Hepatocyte (in vitro differentiated cells): ENCODE results near the gene TK2. TPM values are rescaled to one million over a fixed set of nuclear protein-coding genes. Genes with fewer than 3 reads are reported as not detected.

Source experiments
- DNase-seq: peaks from one replicate; pipeline ENCODE4 v3.0.0-alpha.2; 2016; ENCODE audit warnings: low spot score
- H2AFZ ChIP-seq: fragments of 200-600 bp; sonication (generic); 2 replicates; pipeline ENCODE4 v1.6.0; 2016; ENCODE audit warnings: antibody characterized with exemption, mild to moderate bottlenecking
- H3K27ac ChIP-seq: fragments of 200-600 bp; sonication (generic); 2 replicates; pipeline ENCODE4 v1.5.1; 2016; ENCODE audit warnings: mild to moderate bottlenecking
- H3K27me3 ChIP-seq: fragments of 200-600 bp; sonication (generic); 2 replicates; pipeline ENCODE4 v1.6.1; 2016
- H3K36me3 ChIP-seq: fragments of 200-600 bp; sonication (generic); replicated peaks from 2 replicates; pipeline ENCODE4 v1.5.1; 2016; ENCODE audit warnings: low read depth; ENCODE audit not compliant: insufficient read depth
- H3K4me1 ChIP-seq: fragments of 200-600 bp; sonication (generic); 2 replicates; pipeline ENCODE4 v1.5.1; 2016; ENCODE audit warnings: mild to moderate bottlenecking, moderate library complexity; ENCODE audit not compliant: insufficient read depth
- H3K4me2 ChIP-seq: fragments of 200-600 bp; sonication (generic); 2 replicates; pipeline ENCODE4 v1.6.0; 2016
- H3K4me3 ChIP-seq: fragments of 200-600 bp; sonication (generic); 2 replicates; pipeline ENCODE4 v1.5.1; 2016; ENCODE audit warnings: mild to moderate bottlenecking
- H3K79me2 ChIP-seq: fragments of 200-600 bp; sonication (generic); 2 replicates; pipeline ENCODE4 v1.6.0; 2017; ENCODE audit warnings: mild to moderate bottlenecking
- H3K9me2 ChIP-seq: fragments of 200-600 bp; sonication (generic); replicated peaks from 2 replicates; pipeline ENCODE4 v1.6.0; 2017; ENCODE audit warnings: mild to moderate bottlenecking; ENCODE audit not compliant: insufficient read depth
- H3K9me3 ChIP-seq: fragments of 200-600 bp; sonication (generic); 2 replicates; pipeline ENCODE4 v1.5.1; 2016; ENCODE audit warnings: low read depth, mild to moderate bottlenecking
- H4K20me1 ChIP-seq: fragments of 200-600 bp; sonication (generic); 2 replicates; pipeline ENCODE4 v1.6.0; 2016; ENCODE audit warnings: mild to moderate bottlenecking; ENCODE audit not compliant: insufficient read depth, poor library complexity, severe bottlenecking
- EZH2 ChIP-seq: fragments of 200-600 bp; sonication (generic); IDR thresholded peaks from 2 replicates; pipeline ENCODE4 v1.6.1; 2016; ENCODE audit warnings: antibody characterized with exemption, mild to moderate bottlenecking, borderline replicate concordance
- EZH2phosphoT487 ChIP-seq: fragments of 200-600 bp; sonication (generic); IDR thresholded peaks from one replicate; pipeline ENCODE4 v1.6.1; 2018; ENCODE audit warnings: antibody characterized with exemption, mild to moderate bottlenecking, low read depth, moderate library complexity; ENCODE audit not compliant: unreplicated experiment, severe bottlenecking
- WGBS: methylation state at CpG from one replicate; pipeline ENCODE4 v1.1.6; 2016; ENCODE audit warnings: low lambda C conversion rate; ENCODE audit errors: missing lambda C conversion rate; 5-methylcytosine and 5-hydroxymethylcytosine counted together
- polyA plus RNA-seq: library from polyadenylated mRNA; unstranded; fragments of >200 nt; fragmentation: Nextera tagmentation; extraction: Ambion mirVana; gene quantifications from 2 replicates; pipeline ENCODE4 v1.2.1, GENCODE V29; 2016
- total RNA-seq: library from RNA; depleted of rRNA; stranded (reverse); fragments of >200 nt; gene quantifications from 2 replicates; pipeline ENCODE4 v1.2.3, GENCODE V29; 2014
- TF ChIP-seq, protein P1 (sequence below): fragments of 200-600 bp; sonication (generic); IDR thresholded peaks from 2 replicates; pipeline ENCODE4 v1.5.1; 2016; ENCODE audit warnings: antibody characterized with exemption, mild to moderate bottlenecking; ENCODE audit not compliant: poor library complexity

TK2 gene
- total and polyA plus RNA-seq, 2 experiments from 2014 or later, result 10.1 to 14.3 TPM

DNA sequence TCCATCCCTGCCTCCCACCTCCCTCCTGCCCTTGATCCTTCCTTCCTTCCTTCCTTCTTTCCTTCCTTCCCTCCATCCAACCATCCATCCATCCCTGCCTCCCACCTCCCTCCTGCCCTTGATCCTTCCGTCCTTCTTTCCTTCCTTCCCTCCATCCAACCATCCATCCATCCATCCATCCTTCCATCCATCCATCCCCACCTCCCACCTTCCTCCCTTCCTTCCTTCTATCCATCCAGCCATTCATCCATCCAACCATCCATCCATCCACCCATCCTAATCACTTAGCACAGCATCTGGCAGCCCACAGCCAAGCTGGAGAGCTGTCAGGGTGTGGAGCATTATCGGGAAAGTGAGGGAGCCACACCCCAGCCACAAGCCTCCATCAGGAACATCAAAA is 54.5 kb downstream of the TK2 start:
- DNase-seq, result no peak

DNA sequence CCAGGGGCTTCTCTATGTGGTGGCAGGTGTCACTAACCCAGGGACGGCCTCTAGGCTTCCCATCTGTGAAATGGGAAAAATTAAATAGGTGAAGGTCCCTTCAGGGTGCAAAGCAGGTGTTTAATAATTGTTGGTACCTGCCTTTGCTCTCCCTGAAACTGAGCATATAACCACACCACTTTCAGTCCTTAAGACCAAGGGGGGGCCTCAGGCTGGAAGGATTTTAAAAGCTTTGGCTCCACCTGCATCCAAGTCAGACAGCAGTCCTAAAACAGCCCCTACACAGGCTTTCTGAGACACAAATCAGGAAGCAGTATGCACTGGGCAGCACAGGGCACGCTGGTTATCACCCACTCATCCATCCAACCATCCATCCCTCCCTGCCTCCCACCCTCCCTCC is 55.0 kb downstream of the TK2 start:
- no peaks in the 10 kb centered on the region for H3K36me3 ChIP-seq
- H3K4me3 ChIP-seq, result no peak overlapping the region
- H2AFZ ChIP-seq, result no peak overlapping the region
- no peaks in the 10 kb centered on the region for H3K79me2 ChIP-seq
- H3K9me3 ChIP-seq, result no peaks in the 10 kb centered on the region
- H4K20me1 ChIP-seq, result no peaks in the 10 kb centered on the region
- no peaks in the 10 kb centered on the region for H3K27me3 ChIP-seq
- H3K9me2 ChIP-seq, result no peaks in the 10 kb centered on the region
- no peak for DNase-seq
- no peak for TF ChIP-seq EZH2
- TF ChIP-seq, protein P1, sequence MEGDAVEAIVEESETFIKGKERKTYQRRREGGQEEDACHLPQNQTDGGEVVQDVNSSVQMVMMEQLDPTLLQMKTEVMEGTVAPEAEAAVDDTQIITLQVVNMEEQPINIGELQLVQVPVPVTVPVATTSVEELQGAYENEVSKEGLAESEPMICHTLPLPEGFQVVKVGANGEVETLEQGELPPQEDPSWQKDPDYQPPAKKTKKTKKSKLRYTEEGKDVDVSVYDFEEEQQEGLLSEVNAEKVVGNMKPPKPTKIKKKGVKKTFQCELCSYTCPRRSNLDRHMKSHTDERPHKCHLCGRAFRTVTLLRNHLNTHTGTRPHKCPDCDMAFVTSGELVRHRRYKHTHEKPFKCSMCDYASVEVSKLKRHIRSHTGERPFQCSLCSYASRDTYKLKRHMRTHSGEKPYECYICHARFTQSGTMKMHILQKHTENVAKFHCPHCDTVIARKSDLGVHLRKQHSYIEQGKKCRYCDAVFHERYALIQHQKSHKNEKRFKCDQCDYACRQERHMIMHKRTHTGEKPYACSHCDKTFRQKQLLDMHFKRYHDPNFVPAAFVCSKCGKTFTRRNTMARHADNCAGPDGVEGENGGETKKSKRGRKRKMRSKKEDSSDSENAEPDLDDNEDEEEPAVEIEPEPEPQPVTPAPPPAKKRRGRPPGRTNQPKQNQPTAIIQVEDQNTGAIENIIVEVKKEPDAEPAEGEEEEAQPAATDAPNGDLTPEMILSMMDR, result no peak
- no peak for TF ChIP-seq EZH2phosphoT487
- H3K4me1 ChIP-seq, result no peaks in the 10 kb centered on the region
- 81% methylated on average over 2 of the region's 2 CpGs for WGBS
- no peak overlapping the region for H3K27ac ChIP-seq
- H3K4me2 ChIP-seq, result no peak overlapping the region

More for the DNA sequence above, 54.5 kb downstream of the TK2 start:
- H3K4me3 ChIP-seq, result no peak overlapping the region
- H3K9me2 ChIP-seq, result no peaks in the 10 kb centered on the region
- H3K27me3 ChIP-seq, result no peaks in the 10 kb centered on the region
- no peaks in the 10 kb centered on the region for H4K20me1 ChIP-seq
- H3K27ac ChIP-seq, result no peak overlapping the region
- H3K79me2 ChIP-seq, result no peaks in the 10 kb centered on the region
- TF ChIP-seq EZH2, result no peak
- TF ChIP-seq, protein P1, result no peak
- no peak overlapping the region for H2AFZ ChIP-seq
- H3K4me1 ChIP-seq, result no peaks in the 10 kb centered on the region
- WGBS, result 100% methylated on average over 2 of the region's 2 CpGs
- H3K9me3 ChIP-seq, result no peaks in the 10 kb centered on the region
- H3K4me2 ChIP-seq, result no peak overlapping the region
- H3K36me3 ChIP-seq, result no peaks in the 10 kb centered on the region

DNA sequence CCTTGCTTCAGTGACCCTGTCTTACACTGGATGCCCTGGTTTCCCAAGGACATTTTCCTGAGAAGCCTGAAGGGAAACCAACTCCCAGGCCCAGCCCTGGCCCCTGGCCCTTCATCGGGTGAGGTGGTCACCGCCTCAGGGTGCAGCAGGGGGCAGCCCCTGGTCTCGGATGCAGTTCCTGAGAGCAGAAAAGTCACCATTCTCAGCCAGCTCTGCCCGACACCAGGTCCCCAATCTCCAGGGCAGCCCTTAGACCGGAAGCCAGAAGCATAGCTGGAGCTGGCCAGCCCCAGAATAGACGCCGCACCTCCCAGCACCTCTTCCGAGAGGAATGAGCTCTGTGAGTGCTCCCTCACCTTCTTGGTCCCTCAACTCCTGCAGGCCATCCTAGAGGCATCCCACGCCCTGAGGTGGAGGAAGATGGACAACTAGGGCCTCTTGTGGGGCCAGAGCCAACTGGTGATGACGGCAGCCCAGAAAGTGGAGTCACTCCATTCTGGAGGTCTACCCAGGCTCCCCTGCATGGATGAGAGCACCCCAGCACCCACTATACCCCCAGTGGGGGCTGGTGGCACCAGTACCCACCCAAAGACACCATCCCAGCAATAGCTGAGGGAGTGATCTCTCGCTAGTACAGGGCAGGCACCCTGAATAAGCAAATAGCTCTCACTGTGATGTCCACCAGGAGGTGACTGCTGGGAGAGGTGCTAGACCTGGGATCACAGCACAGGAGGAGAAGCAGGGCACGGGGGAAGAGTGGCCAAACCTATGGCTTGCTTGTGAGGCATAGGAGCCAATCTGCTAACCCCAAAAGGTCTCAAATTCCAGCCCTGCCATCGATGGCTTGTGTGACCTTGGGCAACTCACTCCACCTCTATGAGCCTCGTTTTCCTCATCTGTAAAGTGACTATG is 56.2 kb downstream of the TK2 start:
- H3K79me2 ChIP-seq, result no peaks in the 10 kb centered on the region
- TF ChIP-seq EZH2 (no peak), EZH2phosphoT487 (no peak)
- TF ChIP-seq, protein P1, result no peak
- H3K36me3 ChIP-seq, result no peaks in the 10 kb centered on the region
- H3K4me3 ChIP-seq, result no peak overlapping the region
- H4K20me1 ChIP-seq, result no peaks in the 10 kb centered on the region
- whole genome bisulfite sequencing, result 91% methylated on average over 14 of the region's 14 CpGs
- no peaks in the 10 kb centered on the region for H3K9me2 ChIP-seq
- no peak overlapping the region for H3K4me2 ChIP-seq
- no peak overlapping the region for H3K27ac ChIP-seq
- no peak overlapping the region for H2AFZ ChIP-seq
- no peaks in the 10 kb centered on the region for H3K27me3 ChIP-seq
- no peaks in the 10 kb centered on the region for H3K9me3 ChIP-seq
- DNase-seq, result no peak
- no peaks in the 10 kb centered on the region for H3K4me1 ChIP-seq
